HepG2 (cell line): ENCODE measurements around the gene ZCCHC3. TPM values are rescaled to one million over a fixed set of nuclear protein-coding genes. Genes with fewer than 3 reads are reported as not detected.

Source experiments
- CHD2 ChIP-seq: IDR thresholded peaks from 2 replicates; pipeline ENCODE4 v1.6.1; 2011; ENCODE audit warnings: low read depth, low read length, improper control_type of control experiment
- FOSL1 ChIP-seq: sonication (generic); formaldehyde crosslinking; IDR thresholded peaks from 2 replicates; pipeline ENCODE4 v1.9.0; 2021; ENCODE audit warnings: missing genetic modification reagents, borderline replicate concordance
- HNRNPK ChIP-seq: fragments of 200-400 bp; formaldehyde crosslinking; IDR thresholded peaks from 2 replicates; pipeline ENCODE4 v1.6.1; 2018; ENCODE audit warnings: low read length, low read depth, moderate library complexity, mild to moderate bottlenecking; ENCODE audit not compliant: poor library complexity, severe bottlenecking
- JUN ChIP-seq: sonication (generic); formaldehyde crosslinking; IDR thresholded peaks from 2 replicates; pipeline ENCODE4 v1.4.0; 2020; ENCODE audit warnings: mild to moderate bottlenecking, missing genetic modification reagents
- KMT2B ChIP-seq: IDR thresholded peaks from 2 replicates; pipeline ENCODE4 v1.6.1; 2016; ENCODE audit warnings: missing genetic modification reagents, missing compliant biosample characterization
- ONECUT2 ChIP-seq: sonication (generic); formaldehyde crosslinking; IDR thresholded peaks from 2 replicates; pipeline ENCODE4 v1.4.0; 2020; ENCODE audit warnings: missing genetic modification reagents
- PAX8 ChIP-seq: sonication (generic); formaldehyde crosslinking; IDR thresholded peaks from 2 replicates; pipeline ENCODE4 v1.8.0; 2022; ENCODE audit warnings: mild to moderate bottlenecking, missing genetic modification reagents, borderline replicate concordance
- RELA ChIP-seq: sonication (generic); formaldehyde crosslinking; IDR thresholded peaks from 2 replicates; pipeline ENCODE4 v1.4.0; 2020; ENCODE audit warnings: missing genetic modification reagents
- SALL2 ChIP-seq: sonication (generic); formaldehyde crosslinking; IDR thresholded peaks from 2 replicates; pipeline ENCODE4 v1.8.1; 2023; ENCODE audit warnings: mild to moderate bottlenecking, missing genetic modification reagents, inconsistent platforms
- SAP130 ChIP-seq: IDR thresholded peaks from 2 replicates; pipeline ENCODE4 v1.6.1; 2016; ENCODE audit warnings: low read depth
- SP5 ChIP-seq: IDR thresholded peaks from 2 replicates; pipeline ENCODE4 v1.6.1; 2016; ENCODE audit warnings: low read depth, borderline replicate concordance
- TSC22D2 ChIP-seq: sonication (generic); formaldehyde crosslinking; IDR thresholded peaks from 2 replicates; pipeline ENCODE4 v1.5.1; 2020; ENCODE audit warnings: missing genetic modification reagents, mild to moderate bottlenecking, borderline replicate concordance
- ZFP82 ChIP-seq: sonication (generic); formaldehyde crosslinking; IDR thresholded peaks from 2 replicates; pipeline ENCODE4 v1.5.1; 2020; ENCODE audit warnings: mild to moderate bottlenecking, missing genetic modification reagents, borderline replicate concordance
- ZKSCAN1 ChIP-seq: fragments of 150-350 bp; IDR thresholded peaks from 2 replicates; pipeline ENCODE4 v1.6.1; 2014; ENCODE audit warnings: low read length
- ZNF44 ChIP-seq: sonication (generic); formaldehyde crosslinking; IDR thresholded peaks from 2 replicates; pipeline ENCODE4 v1.5.1; 2020; ENCODE audit warnings: mild to moderate bottlenecking, missing genetic modification reagents
- ZNF546 ChIP-seq: sonication (generic); formaldehyde crosslinking; conservative IDR thresholded peaks from 2 replicates; pipeline ENCODE4 v1.8.1; 2023; ENCODE audit warnings: mild to moderate bottlenecking, missing genetic modification reagents
- ZNF724P ChIP-seq: sonication (generic); formaldehyde crosslinking; IDR thresholded peaks from 2 replicates; pipeline ENCODE4 v1.8.0; 2022; ENCODE audit warnings: missing genetic modification reagents, borderline replicate concordance
- ZNF776 ChIP-seq: sonication (generic); formaldehyde crosslinking; IDR thresholded peaks from 2 replicates; pipeline ENCODE4 v1.4.0; 2020; ENCODE audit warnings: mild to moderate bottlenecking, missing genetic modification reagents
- ZNF780A ChIP-seq: sonication (generic); formaldehyde crosslinking; IDR thresholded peaks from 2 replicates; pipeline ENCODE4 v1.8.0; 2022; ENCODE audit warnings: mild to moderate bottlenecking, missing genetic modification reagents, moderate library complexity
- polyA plus RNA-seq, 8 experiments: library from polyadenylated mRNA; depleted of rRNA in 3 of 8; stranded (reverse) in 7 of 8; unstranded in 1 of 8; fragments of >200 nt; fragmentation: Illumina TruSeq in 4 of 8; extraction: Trizol in 4 of 8; gene quantifications; 2 replicates each; pipeline versions ENCODE4 v1.2.1 to v1.2.3, GENCODE V29; 2011 to 2016; ENCODE audit warnings: low read depth in 4 of 8, missing spikeins in 1 of 8, mixed read lengths in 1 of 8; ENCODE audit not compliant: insufficient read depth in 1 of 8
- total RNA-seq, 5 experiments: library from RNA; depleted of rRNA; stranded (reverse); fragments of >200 nt; fragmentation: Illumina TruSeq; extraction: Trizol; gene quantifications; 2 replicates each; pipeline ENCODE4 v1.2.3, GENCODE V29; 2016; ENCODE audit warnings: low read depth in 1 of 5
- TF ChIP-seq, protein P1 (sequence below): sonication (generic); formaldehyde crosslinking; IDR thresholded peaks from 2 replicates; pipeline ENCODE4 v1.8.0; 2022; ENCODE audit warnings: mild to moderate bottlenecking, missing genetic modification reagents
- TF ChIP-seq, protein P2 (sequence below): IDR thresholded peaks from 2 replicates; pipeline ENCODE4 v1.6.1; 2018; ENCODE audit warnings: missing genetic modification reagents
- TF ChIP-seq, protein P3 (sequence below), 2 experiments: fragments of 450-650 bp in 1 of 2; sonication (generic) in 1 of 2; formaldehyde crosslinking; IDR thresholded peaks; 2 replicates each; pipeline versions ENCODE4 v1.5.0 to v1.8.0; 2020 to 2022; ENCODE audit warnings: mild to moderate bottlenecking in 1 of 2, missing genetic modification reagents in 1 of 2
- TF ChIP-seq, protein P4 (sequence below): sonication (generic); formaldehyde crosslinking; IDR thresholded peaks from 2 replicates; pipeline ENCODE4 v1.4.0; 2020; ENCODE audit warnings: missing genetic modification reagents, low read depth, mild to moderate bottlenecking, borderline replicate concordance
- TF ChIP-seq, protein P5 (sequence below): sonication (generic); formaldehyde crosslinking; conservative IDR thresholded peaks from 2 replicates; pipeline ENCODE4 v1.8.1; 2023; ENCODE audit warnings: missing genetic modification reagents

ZCCHC3 gene
- total and polyA plus RNA-seq, 2 of the 13 experiments (the other 11 are each of a cell fraction or from before 2014, with no cell fraction given) = 46.6 to 63.0 TPM

DNA sequence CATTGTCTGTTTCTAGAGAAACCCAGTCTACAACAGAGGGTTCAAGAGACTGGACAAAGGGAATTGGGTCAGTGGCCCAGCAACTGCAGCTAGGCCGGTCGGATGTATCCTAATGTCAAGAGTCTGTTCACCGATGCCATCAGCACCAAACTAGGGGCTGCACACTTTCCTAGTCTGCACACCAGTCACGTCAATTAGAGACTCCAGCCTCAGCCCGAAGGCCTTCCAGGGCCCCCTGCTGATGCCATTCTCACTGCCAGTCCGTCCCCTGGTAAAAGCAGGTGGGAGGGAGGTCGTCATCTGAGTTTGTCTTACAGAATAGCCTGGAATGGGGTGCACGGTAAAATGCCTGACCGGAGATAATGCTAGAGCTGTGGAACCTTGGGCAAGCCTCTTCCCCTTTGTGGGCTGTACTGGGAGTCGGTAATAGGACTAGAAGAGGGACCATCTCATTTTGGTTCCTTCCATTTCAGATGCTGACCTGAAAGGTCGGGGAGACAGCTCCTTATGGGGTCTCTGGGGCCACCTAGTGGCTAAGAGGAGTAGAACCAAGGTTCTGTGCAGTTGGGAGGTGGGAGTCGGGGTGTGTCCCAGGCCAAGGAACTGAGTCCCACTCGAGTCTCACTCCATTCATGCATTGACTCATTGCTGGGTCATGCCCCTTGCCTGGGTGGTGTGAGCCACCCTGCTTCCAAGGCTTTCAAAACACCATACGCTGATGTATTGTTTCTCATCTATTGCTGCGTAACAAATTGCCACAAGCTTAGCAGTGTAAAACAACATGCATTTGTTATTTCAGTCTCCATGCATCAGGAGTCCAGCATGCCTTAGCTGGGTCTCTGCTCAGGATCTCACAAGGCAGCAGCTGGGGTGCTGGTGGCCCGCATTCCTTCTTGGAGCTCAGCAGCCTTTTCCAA, 33.1 kb downstream of the ZCCHC3 start (continued):
- no peak for TF ChIP-seq ONECUT2 (CRISPR knock-in tag)
- no peak for TF ChIP-seq SP5 (CRISPR knock-in tag)
- no peak for TF ChIP-seq HNRNPK
- TF ChIP-seq TSC22D2 (CRISPR knock-in tag) = no peak
- no peak for TF ChIP-seq RELA (CRISPR knock-in tag)
- TF ChIP-seq JUN (CRISPR knock-in tag) = no peak
- TF ChIP-seq, protein P1, sequence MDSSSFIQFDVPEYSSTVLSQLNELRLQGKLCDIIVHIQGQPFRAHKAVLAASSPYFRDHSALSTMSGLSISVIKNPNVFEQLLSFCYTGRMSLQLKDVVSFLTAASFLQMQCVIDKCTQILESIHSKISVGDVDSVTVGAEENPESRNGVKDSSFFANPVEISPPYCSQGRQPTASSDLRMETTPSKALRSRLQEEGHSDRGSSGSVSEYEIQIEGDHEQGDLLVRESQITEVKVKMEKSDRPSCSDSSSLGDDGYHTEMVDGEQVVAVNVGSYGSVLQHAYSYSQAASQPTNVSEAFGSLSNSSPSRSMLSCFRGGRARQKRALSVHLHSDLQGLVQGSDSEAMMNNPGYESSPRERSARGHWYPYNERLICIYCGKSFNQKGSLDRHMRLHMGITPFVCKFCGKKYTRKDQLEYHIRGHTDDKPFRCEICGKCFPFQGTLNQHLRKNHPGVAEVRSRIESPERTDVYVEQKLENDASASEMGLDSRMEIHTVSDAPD (CRISPR knock-in tag) = no peak
- no peak for TF ChIP-seq FOSL1
- peak; percentile 57 for TF ChIP-seq SAP130 (CRISPR knock-in tag)
- peak; percentile 51 for TF ChIP-seq SALL2 (CRISPR knock-in tag)
- TF ChIP-seq ZFP82 (CRISPR knock-in tag) = no peak
- TF ChIP-seq, protein P2, sequence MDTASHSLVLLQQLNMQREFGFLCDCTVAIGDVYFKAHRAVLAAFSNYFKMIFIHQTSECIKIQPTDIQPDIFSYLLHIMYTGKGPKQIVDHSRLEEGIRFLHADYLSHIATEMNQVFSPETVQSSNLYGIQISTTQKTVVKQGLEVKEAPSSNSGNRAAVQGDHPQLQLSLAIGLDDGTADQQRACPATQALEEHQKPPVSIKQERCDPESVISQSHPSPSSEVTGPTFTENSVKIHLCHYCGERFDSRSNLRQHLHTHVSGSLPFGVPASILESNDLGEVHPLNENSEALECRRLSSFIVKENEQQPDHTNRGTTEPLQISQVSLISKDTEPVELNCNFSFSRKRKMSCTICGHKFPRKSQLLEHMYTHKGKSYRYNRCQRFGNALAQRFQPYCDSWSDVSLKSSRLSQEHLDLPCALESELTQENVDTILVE (CRISPR knock-in tag) = no peak; the same call in 1 of the 2 replicates
- TF ChIP-seq, protein P3, sequence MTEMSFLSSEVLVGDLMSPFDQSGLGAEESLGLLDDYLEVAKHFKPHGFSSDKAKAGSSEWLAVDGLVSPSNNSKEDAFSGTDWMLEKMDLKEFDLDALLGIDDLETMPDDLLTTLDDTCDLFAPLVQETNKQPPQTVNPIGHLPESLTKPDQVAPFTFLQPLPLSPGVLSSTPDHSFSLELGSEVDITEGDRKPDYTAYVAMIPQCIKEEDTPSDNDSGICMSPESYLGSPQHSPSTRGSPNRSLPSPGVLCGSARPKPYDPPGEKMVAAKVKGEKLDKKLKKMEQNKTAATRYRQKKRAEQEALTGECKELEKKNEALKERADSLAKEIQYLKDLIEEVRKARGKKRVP (CRISPR knock-in tag; IDR thresholded peaks at IDR 0.05) = no peak
- no peak; the same call in 1 of the 2 replicates for TF ChIP-seq ZKSCAN1
- no peak for TF ChIP-seq ZNF546 (CRISPR knock-in tag)
- no peak for TF ChIP-seq ZNF776 (CRISPR knock-in tag)
- TF ChIP-seq ZNF780A (CRISPR knock-in tag) = no peak
- 0 out of 2 replicates have a peak, but pooled peaks have one; percentile 51 for TF ChIP-seq PAX8 (CRISPR knock-in tag)
- no peak for TF ChIP-seq ZNF44 (CRISPR knock-in tag)
- 0 out of 2 replicates have a peak, but pooled peaks have one; percentile 56 for TF ChIP-seq ZNF724P
- TF ChIP-seq, protein P4, sequence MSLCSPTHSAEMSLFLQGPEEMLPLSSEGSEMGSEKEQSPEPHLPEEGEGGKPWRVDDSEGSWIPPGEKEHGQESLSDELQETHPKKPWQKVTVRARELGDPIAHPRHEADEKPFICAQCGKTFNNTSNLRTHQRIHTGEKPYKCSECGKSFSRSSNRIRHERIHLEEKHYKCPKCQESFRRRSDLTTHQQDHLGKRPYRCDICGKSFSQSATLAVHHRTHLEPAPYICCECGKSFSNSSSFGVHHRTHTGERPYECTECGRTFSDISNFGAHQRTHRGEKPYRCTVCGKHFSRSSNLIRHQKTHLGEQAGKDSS (CRISPR knock-in tag) = no peak; the same call in 1 of the 2 replicates
- TF ChIP-seq KMT2B = no peak
- TF ChIP-seq CHD2 = 0 out of 2 replicates have a peak, but pooled peaks have one; percentile 2
- TF ChIP-seq, protein P5, sequence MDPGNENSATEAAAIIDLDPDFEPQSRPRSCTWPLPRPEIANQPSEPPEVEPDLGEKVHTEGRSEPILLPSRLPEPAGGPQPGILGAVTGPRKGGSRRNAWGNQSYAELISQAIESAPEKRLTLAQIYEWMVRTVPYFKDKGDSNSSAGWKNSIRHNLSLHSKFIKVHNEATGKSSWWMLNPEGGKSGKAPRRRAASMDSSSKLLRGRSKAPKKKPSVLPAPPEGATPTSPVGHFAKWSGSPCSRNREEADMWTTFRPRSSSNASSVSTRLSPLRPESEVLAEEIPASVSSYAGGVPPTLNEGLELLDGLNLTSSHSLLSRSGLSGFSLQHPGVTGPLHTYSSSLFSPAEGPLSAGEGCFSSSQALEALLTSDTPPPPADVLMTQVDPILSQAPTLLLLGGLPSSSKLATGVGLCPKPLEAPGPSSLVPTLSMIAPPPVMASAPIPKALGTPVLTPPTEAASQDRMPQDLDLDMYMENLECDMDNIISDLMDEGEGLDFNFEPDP (CRISPR knock-in tag) = no peak
